ENCODE results near the gene FAM240A. TPM values are rescaled to one million over a fixed set of nuclear protein-coding genes. Genes with fewer than 3 reads are reported as not detected.

Gene FAM240A
- total and polyA plus RNA-seq, 2 donors (not counting 3 experiments of a cell fraction or from before 2014, with no cell fraction given), result not detected

DNA sequence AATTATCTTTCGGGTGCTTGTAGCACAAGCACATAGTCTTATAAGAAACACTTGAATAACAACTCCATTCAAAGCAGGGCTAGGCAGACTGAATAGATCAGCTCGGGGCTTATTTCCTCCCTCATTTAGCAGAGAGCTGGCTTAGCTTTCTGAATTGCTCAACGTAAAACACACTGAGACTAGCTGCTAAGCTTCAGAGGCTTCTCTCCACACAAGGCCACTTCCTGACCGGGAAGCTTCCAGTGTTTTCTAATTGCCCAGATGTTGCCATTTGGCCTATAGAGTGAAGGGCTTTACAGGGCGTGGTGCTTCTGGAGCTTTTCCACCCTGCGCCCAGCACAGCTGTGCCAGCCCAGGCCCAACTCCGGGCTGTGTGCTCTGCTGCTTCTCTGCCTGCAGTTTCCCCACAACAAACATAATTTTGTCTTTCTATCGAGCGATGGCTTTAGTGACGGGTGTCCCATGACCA lies 16.6 kb downstream of the FAM240A start:
- H3K4me1 ChIP-seq (ENCODE audit: control insufficient read depth, extremely low read depth, insufficient read depth, low read length), result peaks cover 9% of the 10 kb centered on the region
- POLR2A ChIA-PET, result interaction anchor here (1.6 kb wide), 1 partner anchor 140 kb away, joined by 10 read pairs; no protein-coding TSS in a partner anchor
- no peaks in the 10 kb centered on the region for H4K20me1 ChIP-seq (replicated peaks; ENCODE audit: control insufficient read depth, extremely low read depth, insufficient read depth, low read length)
- dilution Hi-C loops (cut with MboI; ENCODE audit: extremely low pct_ligation_motif_present, low sequenced_read_pairs) (no loop called here), intact Hi-C loops (cut with micrococcal nuclease) (no loop called here)
- FAIRE-seq (no peak), DNase-seq (ENCODE audit: low read depth, low spot score) (no peak)
- peak overlapping the region; percentile 99 for H2AFZ ChIP-seq (ENCODE audit: low read depth, low read length)
- no peaks in the 10 kb centered on the region for H3K36me3 ChIP-seq (ENCODE audit: control insufficient read depth in 2 of 2, extremely low read depth in 1 of 2, insufficient read depth in 2 of 2, low read length in 2 of 2)
- no peak for TF ChIP-seq FOS (IDR thresholded peaks at IDR 0.05; ENCODE audit: borderline replicate concordance, insufficient read depth, low read length)
- TF ChIP-seq MYC (IDR thresholded peaks at IDR 0.05; ENCODE audit: low read depth, low read length), result no peak
- no peak for TF ChIP-seq POLR2AphosphoS5 (IDR thresholded peaks at IDR 0.05; ENCODE audit: insufficient read depth, low read depth, low read length)
- no peak for TF ChIP-seq POLR2A (IDR thresholded peaks at IDR 0.05; ENCODE audit: low read depth, low read length)
- no peak for TF ChIP-seq GATA2 (IDR thresholded peaks at IDR 0.05; ENCODE audit: insufficient read depth, insufficient read length, low read depth, low read length)
- no peak for TF ChIP-seq CTCF (IDR thresholded peaks at IDR 0.05; ENCODE audit: extremely low read depth in 1 of 2, insufficient read depth in 1 of 2, low read depth in 1 of 2, low read length in 2 of 2)
- TF ChIP-seq, protein P1, sequence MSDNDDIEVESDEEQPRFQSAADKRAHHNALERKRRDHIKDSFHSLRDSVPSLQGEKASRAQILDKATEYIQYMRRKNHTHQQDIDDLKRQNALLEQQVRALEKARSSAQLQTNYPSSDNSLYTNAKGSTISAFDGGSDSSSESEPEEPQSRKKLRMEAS (IDR thresholded peaks at IDR 0.05; ENCODE audit: insufficient read depth, insufficient read length), result no peak
- no peak for TF ChIP-seq JUN (IDR thresholded peaks at IDR 0.05; ENCODE audit: borderline replicate concordance, insufficient read depth, insufficient read length, low read depth)
- H3K27ac ChIP-seq (ENCODE audit: insufficient read depth, low read depth, low read length), result no peak overlapping the region
- BruUV-seq (replicated peaks), result no TSS peak
- H3K4me2 ChIP-seq (ENCODE audit: insufficient read depth, low read length), result no peak overlapping the region
- no peak overlapping the region for H3K9ac ChIP-seq (replicated peaks; ENCODE audit: extremely low read depth, insufficient read depth, low read length)
- no peaks in the 10 kb centered on the region for H3K79me2 ChIP-seq (ENCODE audit: control insufficient read depth, insufficient read depth, low read length)
- CTCF ChIA-PET, result interaction anchor here (0.6 to 8.2 kb wide), 20 partner anchors 10 to 179 kb away, joined by 3 to 260 read pairs (median 8); partner anchors contain the start of gene RTP3
- peaks cover 4 to 6% of the 10 kb centered on the region in 2 experiments for H3K27me3 ChIP-seq (ENCODE audit: control insufficient read depth in 2 of 2, insufficient read depth in 2 of 2, low read length in 2 of 2)
- H3K4me3 ChIP-seq (replicated peaks in 1 of 3; ENCODE audit: insufficient read depth in 1 of 3, low read depth in 1 of 3, low read length in 3 of 3), result no peak overlapping the region
- no peaks in the 10 kb centered on the region for H3K9me3 ChIP-seq (replicated peaks; ENCODE audit: control insufficient read depth, insufficient read depth, low read length)
- H3K9me1 ChIP-seq (replicated peaks; ENCODE audit: control insufficient read depth, extremely low read depth, insufficient read depth, low read length), result no peaks in the 10 kb centered on the region

Data from endothelial cell of umbilical vein (primary cell).